A204.1 (cell line): ENCODE measurements around the gene TUBGCP5.

Experiments used
- FAIRE-seq: peaks from 2 replicates; lab custom pipeline; 2012; peaks lifted over from hg19 to GRCh38; lab: Jason Lieb, UNC

TUBGCP5 gene

GRCh38 chr15:22978691-22979237 lies 60.6 kb downstream of the TUBGCP5 start:
- FAIRE-seq = no peak

GRCh38 chr15:22974745-22975144 lies 64.6 kb downstream of the TUBGCP5 start:
- FAIRE-seq = no peak

GRCh38 chr15:22973987-22974386 lies 65.4 kb downstream of the TUBGCP5 start:
- no peak for FAIRE-seq

DNA sequence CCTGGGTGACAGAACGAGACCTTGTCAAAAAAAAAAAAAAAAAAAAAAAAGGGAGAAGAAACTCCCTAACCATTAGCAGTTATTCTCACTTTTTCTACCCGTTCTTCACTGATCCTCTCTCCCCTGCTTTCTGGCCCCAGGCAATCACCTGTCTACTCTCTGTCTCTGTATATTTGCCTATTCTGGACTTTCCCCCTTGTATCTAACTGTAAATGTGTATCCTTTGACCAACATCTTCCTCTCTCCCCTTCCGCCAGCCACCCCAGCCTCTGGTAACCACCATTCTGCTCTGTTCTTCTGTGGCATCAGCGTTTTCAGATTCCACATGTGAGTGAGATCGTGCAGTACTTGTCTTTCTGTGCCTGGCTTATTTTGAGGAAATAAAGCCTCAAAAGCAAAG lies 66.1 kb downstream of the TUBGCP5 start:
- FAIRE-seq = no peak

GRCh38 chr15:22969489-22969888 lies 69.9 kb downstream of the TUBGCP5 start:
- FAIRE-seq = no peak

DNA sequence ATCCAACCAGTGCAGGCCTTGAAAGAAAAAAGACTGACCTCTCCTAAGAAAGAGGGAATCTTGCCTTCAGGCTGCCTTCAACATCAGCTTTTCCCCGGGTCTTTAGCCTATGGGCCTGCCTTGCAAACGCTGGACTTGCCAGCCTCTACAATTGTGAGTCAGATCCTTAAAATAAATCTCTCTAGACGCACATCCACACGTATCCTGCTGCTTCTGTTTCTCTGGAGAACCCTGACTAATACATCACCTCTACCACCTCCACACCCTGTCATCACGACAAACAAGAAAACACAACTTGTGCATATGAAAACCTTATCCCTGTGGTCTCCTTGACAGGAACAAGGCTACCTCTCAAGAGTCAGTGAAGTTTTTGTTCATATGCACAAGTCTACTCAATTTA lies 71.0 kb downstream of the TUBGCP5 start:
- no peak for FAIRE-seq

- FAIRE-seq = no peak
Observed at GRCh38 chr15:22967084-22967770, 72.1 kb downstream of the TUBGCP5 start.

GRCh38 chr15:22966321-22967083 lies 72.9 kb downstream of the TUBGCP5 start:
- no peak for FAIRE-seq

DNA sequence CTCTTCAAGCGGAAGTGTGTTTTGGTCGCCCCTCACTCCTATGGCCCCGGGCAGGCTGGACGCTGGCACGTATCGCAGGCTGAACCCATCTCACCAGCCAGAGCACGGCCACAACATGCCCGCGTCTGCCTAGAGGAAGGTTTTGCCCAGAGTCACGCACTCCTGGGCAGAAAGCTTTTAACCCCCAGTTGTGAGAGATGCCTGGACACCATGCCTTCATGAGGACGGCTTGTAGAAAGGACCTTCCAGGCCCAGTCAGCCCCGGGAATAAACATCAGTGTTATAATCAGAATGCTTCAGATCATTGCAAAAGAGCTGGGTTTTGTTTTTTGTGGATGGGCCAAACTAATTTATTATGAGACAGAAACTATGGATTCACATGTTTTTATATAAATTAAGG lies 75.7 kb downstream of the TUBGCP5 start:
- FAIRE-seq = no peak

GRCh38 chr15:22962611-22963010 lies 76.8 kb downstream of the TUBGCP5 start:
- FAIRE-seq = no peak

GRCh38 chr15:22961762-22962161 lies 77.6 kb downstream of the TUBGCP5 start:
- no peak for FAIRE-seq

DNA sequence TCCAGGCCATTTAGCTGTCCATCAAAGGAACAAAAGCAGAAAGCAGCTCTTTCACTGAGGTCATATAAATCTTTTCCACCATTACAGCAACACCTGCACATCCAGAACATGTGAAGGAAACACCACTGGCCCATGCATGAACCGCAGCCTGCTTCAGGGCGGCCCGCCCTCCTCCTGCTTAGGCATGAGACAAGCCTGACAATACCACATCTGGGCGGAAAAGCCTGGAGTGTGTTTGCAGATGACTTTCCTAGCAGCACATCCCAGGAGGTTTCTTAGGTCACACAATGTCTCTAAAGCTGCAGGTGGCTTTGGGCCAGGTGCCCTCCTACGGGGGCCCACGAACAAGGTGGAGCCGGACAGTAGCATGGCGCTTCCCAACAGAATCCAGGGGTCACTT lies 78.8 kb downstream of the TUBGCP5 start:
- no peak for FAIRE-seq

DNA sequence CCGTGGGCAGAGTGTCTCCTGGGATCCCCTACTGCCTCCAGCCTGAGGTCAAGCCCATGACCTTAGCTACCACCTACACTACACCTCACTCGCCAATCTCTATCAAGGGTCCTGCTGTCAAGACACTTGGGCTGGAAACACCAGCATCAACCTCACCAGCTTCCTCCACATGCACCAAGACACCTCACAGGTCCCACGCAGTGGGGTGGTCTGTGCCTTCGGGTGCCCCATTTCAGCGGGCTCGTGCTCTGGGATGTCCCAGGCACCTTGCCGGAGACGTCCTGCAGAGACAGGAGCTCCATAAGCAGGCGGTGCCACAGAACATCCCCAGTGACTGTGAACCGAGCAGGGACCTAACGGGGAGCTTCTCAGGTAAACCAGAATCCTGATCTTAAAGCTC lies 79.2 kb downstream of the TUBGCP5 start:
- FAIRE-seq = no peak

DNA sequence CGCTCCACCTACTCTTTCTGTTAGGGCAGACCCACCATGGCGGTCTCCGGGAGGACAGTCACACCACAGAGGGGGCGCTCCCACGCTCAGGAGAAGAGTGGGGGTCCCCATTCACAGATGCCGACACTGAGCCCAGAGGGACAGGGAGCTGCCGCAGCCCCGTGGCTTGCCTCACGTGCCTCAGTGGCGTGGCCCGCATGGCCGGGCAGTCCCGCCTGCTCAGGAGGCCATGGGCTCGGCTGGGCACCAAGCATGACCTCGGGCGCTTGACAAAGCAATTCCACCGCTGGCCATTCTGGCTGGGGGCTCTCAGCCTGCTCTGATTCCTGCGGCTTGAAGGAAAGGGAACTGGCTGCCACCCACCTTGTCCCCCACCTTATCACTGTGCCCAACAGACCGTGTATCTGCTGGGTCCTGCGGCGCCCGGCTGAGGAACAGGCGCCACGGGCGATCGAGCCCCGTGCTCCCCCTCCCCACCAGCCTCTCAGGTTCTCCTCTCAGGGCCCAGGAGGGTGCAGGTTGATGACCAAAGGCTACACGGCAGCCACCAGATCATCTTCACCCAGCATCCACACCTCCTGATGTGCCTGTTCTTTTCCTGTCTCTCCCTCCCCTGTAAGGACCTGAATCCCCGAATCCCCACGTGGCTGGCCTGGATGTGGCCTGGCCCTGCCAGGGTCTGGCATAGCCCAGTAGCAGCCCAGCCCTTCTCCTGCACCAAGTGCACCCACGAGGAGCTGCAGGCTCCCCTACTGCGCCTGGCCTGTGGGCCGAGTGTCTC lies 79.9 kb downstream of the TUBGCP5 start:
- no peak for FAIRE-seq

GRCh38 chr15:22958487-22959280 lies 80.7 kb downstream of the TUBGCP5 start:
- FAIRE-seq = no peak

DNA sequence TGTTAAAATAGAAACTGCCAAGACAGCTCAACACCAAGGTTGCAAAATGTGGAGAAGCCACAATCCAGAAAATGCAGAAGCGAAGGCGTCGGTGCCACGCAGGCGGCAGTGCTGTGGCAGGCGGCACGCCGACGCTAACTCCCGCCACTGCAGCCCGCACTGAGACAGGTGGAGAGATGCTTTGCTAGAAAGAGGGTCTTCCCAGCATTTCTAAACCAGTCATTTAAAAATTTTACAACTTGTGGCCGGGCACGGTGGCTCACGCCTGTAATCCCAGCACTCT lies 82.5 kb downstream of the TUBGCP5 start:
- no peak for FAIRE-seq

- no peak for FAIRE-seq
Observed at GRCh38 chr15:22956257-22956977, 83.0 kb downstream of the TUBGCP5 start.

DNA sequence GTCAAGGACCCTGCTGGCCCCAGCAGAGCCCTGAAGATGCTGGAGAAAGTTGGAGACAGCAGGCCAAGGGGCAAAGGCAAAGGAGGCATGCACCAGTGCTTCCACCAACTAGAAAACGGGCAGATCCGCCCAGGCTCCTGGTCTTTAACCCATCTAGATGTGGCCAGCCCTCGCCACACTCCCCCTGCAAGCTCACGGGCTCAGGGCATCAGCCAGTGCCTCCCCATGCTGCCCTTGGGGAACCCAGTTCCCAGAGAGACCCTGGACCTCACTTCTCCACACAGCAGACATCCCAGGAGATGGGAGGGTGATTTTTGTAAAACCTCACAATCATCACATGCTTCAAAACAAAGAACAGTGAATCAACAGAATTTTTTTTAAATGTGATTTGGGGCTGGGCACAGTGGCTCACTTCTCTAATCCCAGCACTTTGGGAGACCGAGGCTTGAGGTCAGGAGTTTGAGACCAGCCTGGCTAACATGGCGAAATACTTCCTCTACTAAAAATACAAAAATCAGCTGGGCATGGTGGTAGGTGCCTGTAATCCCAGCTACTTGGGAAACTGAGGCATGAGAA lies 83.7 kb downstream of the TUBGCP5 start:
- FAIRE-seq = no peak

- FAIRE-seq = no peak
Observed at GRCh38 chr15:22954798-22955543, 84.4 kb downstream of the TUBGCP5 start.

DNA sequence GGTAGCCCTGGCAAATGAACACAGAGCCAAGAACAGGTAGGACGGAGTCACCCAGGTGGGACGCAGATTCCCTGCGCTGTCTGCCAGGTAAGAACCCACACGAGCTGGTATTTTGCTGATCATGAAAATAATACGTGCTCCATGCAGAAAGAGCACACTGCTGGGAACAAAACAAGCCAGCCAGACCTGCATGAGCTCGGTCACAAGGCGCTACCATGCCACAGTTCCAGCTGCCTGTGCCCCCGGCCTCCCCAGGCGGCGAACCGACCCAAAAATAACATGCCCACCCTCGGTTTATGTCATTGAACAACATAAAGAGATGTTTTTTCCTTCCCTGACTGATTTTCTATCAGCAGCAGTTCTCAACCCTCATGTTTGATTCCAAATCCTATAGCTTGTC lies 85.0 kb downstream of the TUBGCP5 start:
- FAIRE-seq = no peak
